Hepatocyte (in vitro differentiated cells): Measurements from ENCODE around the gene EPHB1.

Experiments
- EZH2 ChIP-seq: fragments of 200-600 bp; sonication (generic); IDR thresholded peaks from 2 replicates; pipeline ENCODE4 v1.6.1; 2016; ENCODE audit warnings: antibody characterized with exemption, mild to moderate bottlenecking, borderline replicate concordance
- EZH2phosphoT487 ChIP-seq: fragments of 200-600 bp; sonication (generic); IDR thresholded peaks from one replicate; pipeline ENCODE4 v1.6.1; 2018; ENCODE audit warnings: antibody characterized with exemption, mild to moderate bottlenecking, low read depth, moderate library complexity; ENCODE audit not compliant: unreplicated experiment, severe bottlenecking
- TF ChIP-seq, protein P1 (sequence below): fragments of 200-600 bp; sonication (generic); IDR thresholded peaks from 2 replicates; pipeline ENCODE4 v1.5.1; 2016; ENCODE audit warnings: antibody characterized with exemption, mild to moderate bottlenecking; ENCODE audit not compliant: poor library complexity

- TF ChIP-seq, protein P1, sequence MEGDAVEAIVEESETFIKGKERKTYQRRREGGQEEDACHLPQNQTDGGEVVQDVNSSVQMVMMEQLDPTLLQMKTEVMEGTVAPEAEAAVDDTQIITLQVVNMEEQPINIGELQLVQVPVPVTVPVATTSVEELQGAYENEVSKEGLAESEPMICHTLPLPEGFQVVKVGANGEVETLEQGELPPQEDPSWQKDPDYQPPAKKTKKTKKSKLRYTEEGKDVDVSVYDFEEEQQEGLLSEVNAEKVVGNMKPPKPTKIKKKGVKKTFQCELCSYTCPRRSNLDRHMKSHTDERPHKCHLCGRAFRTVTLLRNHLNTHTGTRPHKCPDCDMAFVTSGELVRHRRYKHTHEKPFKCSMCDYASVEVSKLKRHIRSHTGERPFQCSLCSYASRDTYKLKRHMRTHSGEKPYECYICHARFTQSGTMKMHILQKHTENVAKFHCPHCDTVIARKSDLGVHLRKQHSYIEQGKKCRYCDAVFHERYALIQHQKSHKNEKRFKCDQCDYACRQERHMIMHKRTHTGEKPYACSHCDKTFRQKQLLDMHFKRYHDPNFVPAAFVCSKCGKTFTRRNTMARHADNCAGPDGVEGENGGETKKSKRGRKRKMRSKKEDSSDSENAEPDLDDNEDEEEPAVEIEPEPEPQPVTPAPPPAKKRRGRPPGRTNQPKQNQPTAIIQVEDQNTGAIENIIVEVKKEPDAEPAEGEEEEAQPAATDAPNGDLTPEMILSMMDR, result no peak
- TF ChIP-seq EZH2 (no peak), EZH2phosphoT487 (no peak)
These were observed 423.2 kb downstream of the EPHB1 start for GRCh38 chr3:135218304-135218703.
